ENCODE measurements around the gene ZFYVE9. TPM values are rescaled to one million over a fixed set of nuclear protein-coding genes. Genes with fewer than 3 reads are reported as not detected.

The ZFYVE9 gene
- total RNA-seq, 1 experiment from 2014 or later: 14.2 TPM

GRCh38 chr1:52365746-52366516, 224.0 kb downstream of the ZFYVE9 start, which contains the start of gene CC2D1B:
TSS of gene CC2D1B (minus strand) at chr1:52366205. CDS start at chr1:52364620, 1,585 bp downstream.
- no peaks in the 10 kb centered on the region for H3K27me3 ChIP-seq (ENCODE audit: insufficient read depth, low read length)
- H3K27ac ChIP-seq (ENCODE audit: low read depth, low read length): peak within 1 kb of the TSS; percentile 91
- ChIA-PET CTCF (interaction anchor here (1.2 to 1.6 kb wide), 2 partner anchors 17 to 301 kb away, joined by 3 to 6 read pairs; no protein-coding TSS in a partner anchor), POLR2A (interaction anchor here (0.9 to 1.2 kb wide), 4 partner anchors 9 to 311 kb away, joined by 3 read pairs; partner anchors contain the start of genes ORC1, PRPF38A and TXNDC12), RAD21 (ENCODE audit: low non-redundant PET in 1 of 2, low total read pairs in 2 of 2, uncharacterized antibody in 2 of 2, unreplicated experiment in 2 of 2) (no interaction called here)
- H3K4me1 ChIP-seq (ENCODE audit: control insufficient read depth in 1 of 2, insufficient read depth in 2 of 2, low read length in 2 of 2): peaks cover 12 to 37% of the 10 kb centered on the region in 2 experiments; a peak in 3 of 4 replicates
- H3K36me3 ChIP-seq (ENCODE audit: control insufficient read depth in 1 of 2, insufficient read depth in 2 of 2, low read length in 2 of 2): peaks cover 7 to 8% of the 10 kb centered on the region in 2 experiments; a peak in 3 of 4 replicates
- no peaks in the 10 kb centered on the region for H3K9me2 ChIP-seq (ENCODE audit: insufficient read depth)
- peak within 1 kb of the TSS; percentile 55 for H2AFZ ChIP-seq (ENCODE audit: low read depth, low read length, poor library complexity, severe bottlenecking)
- peak; percentile 93 for ATAC-seq
- peak; percentile 96 for DNase-seq (ENCODE audit: low read depth, low spot score)
- no TSS peak for BruUV-seq (replicated peaks)
- peak within 1 kb of the TSS; percentile 71 to 90 for H3K4me3 ChIP-seq (replicated peaks in 1 of 2; ENCODE audit: low read depth in 1 of 2, low read length in 2 of 2)
- no peaks in the 10 kb centered on the region for H4K20me1 ChIP-seq (ENCODE audit: insufficient read depth)
- peak within 1 kb of the TSS; percentile 97 for H3K4me2 ChIP-seq (ENCODE audit: low read length)
- H3K79me2 ChIP-seq (ENCODE audit: insufficient read depth, low read length): peaks cover 22% of the 10 kb centered on the region
- peak within 1 kb of the TSS; percentile 82 for H3K9ac ChIP-seq (ENCODE audit: low read length)
- intact Hi-C loops (cut with micrococcal nuclease): loop anchor here (5.0 kb wide), 1 partner anchor 321 kb away; no protein-coding TSS in a partner anchor
- no peaks in the 10 kb centered on the region for H3K9me3 ChIP-seq (ENCODE audit: control insufficient read depth in 1 of 2, insufficient read depth in 1 of 2, low read depth in 1 of 2, low read length in 2 of 2)
- no peak for TF ChIP-seq ATF3 (IDR thresholded peaks at IDR 0.05)
- no peak for TF ChIP-seq EZH2 (IDR thresholded peaks at IDR 0.05)
- TF ChIP-seq EGR1 (IDR thresholded peaks at IDR 0.05; ENCODE audit: low read depth): no peak
- TF ChIP-seq ZFX (IDR thresholded peaks at IDR 0.05): peak; percentile 92
- peak; percentile 94 for TF ChIP-seq MAX (IDR thresholded peaks at IDR 0.05)
- TF ChIP-seq SIN3A (IDR thresholded peaks at IDR 0.05; ENCODE audit: low read depth): peak; percentile 86
- no peak for TF ChIP-seq EZH2phosphoT487 (IDR thresholded peaks at IDR 0.05; ENCODE audit: borderline replicate concordance)
- TF ChIP-seq TCF7L2 (IDR thresholded peaks at IDR 0.05; ENCODE audit: borderline replicate concordance, extremely low read depth, insufficient read depth, insufficient read length): no peak
- TF ChIP-seq CTCF (IDR thresholded peaks at IDR 0.05 in 2 of 3, conservative IDR thresholded peaks at IDR 0.05 in 1 of 3; ENCODE audit: borderline replicate concordance in 1 of 3, insufficient read depth in 1 of 3, low read depth in 2 of 3, low read length in 2 of 3): peak in 1 of 3 experiments; percentile 19; a peak in 2 of 6 replicates
- TF ChIP-seq FOSL1 (IDR thresholded peaks at IDR 0.05; ENCODE audit: low read depth): no peak
- TF ChIP-seq ZNF274 (IDR thresholded peaks at IDR 0.05; ENCODE audit: low read depth, low read length): no peak
- TF ChIP-seq ZBTB33 (IDR thresholded peaks at IDR 0.05; ENCODE audit: extremely low read depth, insufficient replicate concordance, low read length): no peak
- no peak for TF ChIP-seq REST (IDR thresholded peaks at IDR 0.05; ENCODE audit: low read depth)
- peak; percentile 84 for TF ChIP-seq POLR2A (IDR thresholded peaks at IDR 0.05; ENCODE audit: borderline replicate concordance, extremely low read depth, insufficient read depth, insufficient read length)
- TF ChIP-seq JUND (IDR thresholded peaks at IDR 0.05): no peak
- peak; percentile 92 for TF ChIP-seq POLR2AphosphoS5 (IDR thresholded peaks at IDR 0.05; ENCODE audit: low read depth, low read length)
- TF ChIP-seq CBX3 (IDR thresholded peaks at IDR 0.05; ENCODE audit: low read depth): no peak
- no peak for TF ChIP-seq SRF (IDR thresholded peaks at IDR 0.05; ENCODE audit: low read depth)
- TF ChIP-seq ELF1 (IDR thresholded peaks at IDR 0.05; ENCODE audit: borderline replicate concordance, low read depth): no peak; the same call in 1 of the 2 replicates

Data from HCT116 (cell line).